GM12892 (cell line): ENCODE data around the gene UBP1. TPM values are rescaled to one million over a fixed set of nuclear protein-coding genes. Genes with fewer than 3 reads are reported as not detected.
"Not testable (repeated sequence)": the region's sequence is repeated elsewhere in the genome, so short reads cannot be mapped to it uniquely, and the experiment has no call there.

Experiments used
- DNase-seq: peaks from one replicate; pipeline ENCODE4 v3.0.0; 2011; ENCODE audit not compliant: insufficient read length
- FAIRE-seq: peaks from 2 replicates; lab custom pipeline; 2011; peaks lifted over from hg19 to GRCh38; lab: Jason Lieb, UNC
- POLR2A ChIP-seq: IDR thresholded peaks from 2 replicates; pipeline ENCODE4 v1.6.1; 2011; ENCODE audit warnings: low read depth, low read length, control low read depth
- POLR2AphosphoS5 ChIP-seq: IDR thresholded peaks from 2 replicates; pipeline ENCODE4 v1.6.1; 2011; ENCODE audit warnings: low read depth, low read length, control low read depth
- TAF1 ChIP-seq: IDR thresholded peaks from 2 replicates; pipeline ENCODE4 v1.6.1; 2011; ENCODE audit warnings: low read depth, mild to moderate bottlenecking, control low read depth, low read length, borderline replicate concordance
- polyA plus RNA-seq: library from polyadenylated mRNA; unstranded; fragments of >200 nt; gene quantifications from one replicate; pipeline ENCODE4 v1.2.1, GENCODE V29; 2012; ENCODE audit warnings: missing spikeins, inconsistent platforms; ENCODE audit not compliant: missing spikeins

UBP1 gene, protein sequence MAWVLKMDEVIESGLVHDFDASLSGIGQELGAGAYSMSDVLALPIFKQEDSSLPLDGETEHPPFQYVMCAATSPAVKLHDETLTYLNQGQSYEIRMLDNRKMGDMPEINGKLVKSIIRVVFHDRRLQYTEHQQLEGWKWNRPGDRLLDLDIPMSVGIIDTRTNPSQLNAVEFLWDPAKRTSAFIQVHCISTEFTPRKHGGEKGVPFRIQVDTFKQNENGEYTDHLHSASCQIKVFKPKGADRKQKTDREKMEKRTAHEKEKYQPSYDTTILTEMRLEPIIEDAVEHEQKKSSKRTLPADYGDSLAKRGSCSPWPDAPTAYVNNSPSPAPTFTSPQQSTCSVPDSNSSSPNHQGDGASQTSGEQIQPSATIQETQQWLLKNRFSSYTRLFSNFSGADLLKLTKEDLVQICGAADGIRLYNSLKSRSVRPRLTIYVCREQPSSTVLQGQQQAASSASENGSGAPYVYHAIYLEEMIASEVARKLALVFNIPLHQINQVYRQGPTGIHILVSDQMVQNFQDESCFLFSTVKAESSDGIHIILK
- 51.9 TPM for polyA plus RNA-seq

GRCh38 chr3:33440328-33441224, at the start of gene UBP1:
Gene UBP1, minus strand, starts transcription at chr3:33440405. Its CDS starts 557 bp downstream, at chr3:33439848.
- peak; percentile 97 for FAIRE-seq
- TF ChIP-seq POLR2AphosphoS5 (peak; percentile 97), POLR2A (peak; percentile 97), TAF1 (peak; percentile 52)
- DNase-seq: peak; percentile 84

DNA sequence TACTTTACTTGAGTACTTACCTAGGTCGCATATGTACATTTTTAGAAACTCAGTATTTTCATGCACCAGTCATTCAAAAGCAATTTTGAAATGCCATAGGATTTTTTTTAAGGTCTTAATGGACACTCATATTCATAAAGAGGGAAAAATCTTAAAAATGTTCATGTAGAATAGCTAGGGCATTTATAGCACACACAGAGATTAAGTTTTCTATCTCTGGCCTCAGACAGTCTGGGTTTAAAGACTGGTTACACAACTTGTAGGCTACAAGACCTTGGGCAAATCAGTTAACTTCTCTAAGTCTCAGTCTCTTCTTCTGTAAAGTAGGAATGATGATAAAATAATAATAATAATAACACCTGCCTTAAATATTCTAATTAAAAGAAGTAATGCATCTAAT, 48.5 kb upstream of the UBP1 start:
- FAIRE-seq (no peak), DNase-seq (no peak)
- no peak for TF ChIP-seq POLR2A
- TF ChIP-seq TAF1: no peak
- no peak for TF ChIP-seq POLR2AphosphoS5

DNA sequence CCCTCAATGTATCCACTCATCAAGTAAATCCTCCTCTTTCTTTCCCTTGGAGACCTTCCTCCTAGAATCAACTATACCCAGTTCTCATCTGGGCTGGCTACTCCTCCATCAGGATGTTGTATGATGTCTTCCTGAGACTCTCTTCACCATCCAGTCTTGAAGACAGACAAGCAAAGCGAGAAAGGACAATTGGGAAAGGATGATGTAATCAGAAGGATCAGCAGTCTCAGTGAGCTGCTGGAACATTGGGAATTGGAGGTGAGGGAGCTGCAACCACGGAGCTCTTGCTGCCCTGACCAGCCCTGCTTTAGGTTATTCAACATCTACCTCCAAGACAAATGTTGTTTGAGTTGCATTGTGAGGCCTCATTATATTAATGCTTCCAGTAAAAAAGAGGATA, 48.0 kb upstream of the UBP1 start:
- no peak for TF ChIP-seq POLR2A
- TF ChIP-seq POLR2AphosphoS5: no peak
- TF ChIP-seq TAF1: no peak
- DNase-seq (no peak), FAIRE-seq (no peak)

DNA sequence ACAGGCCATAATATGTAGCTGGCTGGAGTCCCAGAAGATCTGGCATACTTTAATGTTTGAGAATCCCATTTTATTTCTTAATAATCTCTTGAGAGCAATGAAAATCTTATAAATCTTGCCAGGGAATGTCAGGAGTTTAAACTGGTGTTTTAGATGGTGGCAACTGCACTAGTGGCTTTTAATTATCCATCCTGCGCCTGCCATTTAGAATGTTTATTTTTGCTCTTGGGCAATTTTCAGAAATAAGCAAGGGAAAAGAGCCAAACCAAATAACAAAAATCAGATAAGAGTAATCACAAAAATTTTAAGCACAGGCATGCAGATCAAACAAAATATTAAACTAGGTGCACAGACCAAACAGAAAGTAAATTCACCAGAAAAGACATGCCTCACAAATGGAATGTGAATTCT, 41.9 kb upstream of the UBP1 start:
- FAIRE-seq: no peak
- TF ChIP-seq POLR2A: no peak
- no peak for TF ChIP-seq TAF1
- TF ChIP-seq POLR2AphosphoS5: no peak

DNA sequence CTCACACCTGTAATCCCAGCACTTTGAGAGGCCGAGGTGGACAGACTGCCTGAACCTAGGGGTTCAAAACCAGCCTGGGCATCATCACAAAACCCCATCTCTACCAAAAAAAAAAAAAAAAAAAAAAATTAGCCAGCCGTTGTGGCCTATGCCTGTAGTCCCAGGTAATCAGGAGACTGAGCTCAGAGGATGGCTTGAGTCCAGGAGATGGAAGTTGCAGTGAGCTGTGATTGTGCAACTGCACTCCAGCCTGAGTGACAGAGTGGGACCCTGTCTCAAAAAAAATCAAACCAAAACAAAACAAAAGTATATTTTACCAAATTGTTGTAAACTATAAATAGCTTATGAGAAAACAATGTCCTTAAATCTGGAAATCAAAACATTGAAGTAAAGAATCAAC, 34.7 kb upstream of the UBP1 start:
- DNase-seq (no peak), FAIRE-seq (no peak)
- TF ChIP-seq TAF1: no peak
- TF ChIP-seq POLR2A: no peak
- TF ChIP-seq POLR2AphosphoS5: no peak

More for the DNA sequence above, 41.9 kb upstream of the UBP1 start:
- DNase-seq: no peak

DNA sequence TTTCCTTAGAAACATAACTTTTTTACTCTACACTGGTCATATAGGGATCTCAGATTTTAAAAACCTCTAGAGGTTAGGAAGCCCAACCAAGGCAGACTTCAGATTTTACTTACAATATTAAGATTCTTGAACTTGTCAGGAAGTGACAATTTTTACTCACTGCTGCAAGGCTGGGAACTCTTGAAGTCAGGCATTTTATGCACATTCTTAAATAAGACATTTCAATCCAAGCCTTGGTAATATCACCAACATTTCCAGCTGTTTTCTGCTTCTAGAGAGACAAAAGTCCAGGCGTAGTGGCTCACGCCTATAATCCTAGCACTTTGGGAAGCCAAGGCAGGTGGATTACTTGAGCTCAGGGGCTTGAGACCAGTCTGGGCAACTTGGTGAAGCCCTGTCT, 33.6 kb upstream of the UBP1 start:
- DNase-seq (no peak), FAIRE-seq (no peak)
- TF ChIP-seq POLR2A: no peak
- TF ChIP-seq POLR2AphosphoS5: no peak
- TF ChIP-seq TAF1: no peak

DNA sequence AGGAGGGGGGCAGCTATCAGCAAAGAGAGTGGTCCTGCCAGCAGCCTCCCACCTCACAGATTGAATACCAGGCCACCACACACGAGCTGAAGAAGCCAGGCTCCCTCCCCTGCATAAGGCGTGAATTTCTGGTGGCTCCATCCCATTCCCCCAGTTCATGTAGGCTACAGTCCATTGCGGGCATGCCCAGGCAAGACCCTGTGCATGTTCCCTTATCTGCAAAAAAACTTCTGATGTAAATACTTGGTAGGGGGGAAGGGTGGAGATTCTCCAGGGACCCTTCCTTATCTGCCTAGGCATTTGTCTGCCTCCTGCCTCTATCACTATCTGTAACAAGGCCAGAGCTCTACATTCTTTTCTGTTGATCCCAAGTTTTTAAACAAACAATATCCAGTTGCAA, 27.6 kb upstream of the UBP1 start:
- FAIRE-seq: no peak
- no peak for DNase-seq
- TF ChIP-seq POLR2A (no peak), POLR2AphosphoS5 (no peak), TAF1 (no peak)

GRCh38 chr3:33461097-33461496, 20.9 kb upstream of the UBP1 start:
- no peak for DNase-seq

DNA sequence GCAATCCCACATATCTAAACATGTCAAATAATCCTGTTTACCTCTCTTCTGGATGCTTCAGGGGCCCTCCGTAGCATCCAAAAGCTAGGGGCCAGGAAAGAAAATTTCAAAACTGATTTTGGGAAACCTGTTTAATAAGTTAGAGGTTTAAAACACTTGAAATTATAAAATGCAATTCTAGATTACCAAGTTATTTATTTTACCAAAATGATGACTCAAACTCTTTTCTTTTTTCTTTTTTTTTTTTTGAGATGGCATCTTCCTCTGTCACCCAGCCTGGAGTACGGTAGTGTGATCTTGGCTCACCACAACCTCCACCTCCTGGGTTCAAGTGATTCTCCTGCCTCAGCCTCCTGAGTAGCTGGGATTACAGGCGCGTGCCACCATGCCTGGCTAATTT, 19.4 kb upstream of the UBP1 start:
- FAIRE-seq, DNase-seq: not testable (repeated sequence)

More at GRCh38 chr3:33461097-33461496, 20.9 kb upstream of the UBP1 start:
- no peak for TF ChIP-seq TAF1
- no peak for TF ChIP-seq POLR2AphosphoS5
- TF ChIP-seq POLR2A: no peak
- FAIRE-seq: no peak

- TF ChIP-seq TAF1: no peak
- no peak for TF ChIP-seq POLR2AphosphoS5
- no peak for TF ChIP-seq POLR2A
- FAIRE-seq: no peak
- DNase-seq: no peak
These were observed 18.2 kb upstream of the UBP1 start for GRCh38 chr3:33458446-33458845.

DNA sequence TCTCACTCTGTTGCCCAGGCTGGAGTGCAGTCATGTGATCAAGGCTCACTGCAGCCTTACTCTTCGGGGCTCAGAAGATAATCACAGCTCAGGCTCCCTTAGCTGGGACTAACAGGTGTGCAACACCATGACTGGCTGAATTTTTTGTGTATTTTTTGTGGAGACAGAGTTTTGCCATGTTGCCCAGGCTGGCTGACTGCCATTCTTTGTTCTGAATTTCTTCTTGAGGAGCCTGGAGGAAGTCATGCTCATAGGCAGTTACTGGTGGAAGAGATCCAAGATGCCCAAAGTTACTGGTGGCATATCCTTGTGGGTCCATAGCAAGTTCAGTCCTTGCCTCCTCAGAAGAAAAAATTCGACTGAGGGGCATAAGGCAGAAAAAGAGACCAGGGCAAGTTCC, 16.6 kb upstream of the UBP1 start:
- DNase-seq (no peak), FAIRE-seq (no peak)
- TF ChIP-seq POLR2AphosphoS5: no peak
- no peak for TF ChIP-seq POLR2A
